ENCODE data around the gene ATP1A1. TPM values are rescaled to one million over a fixed set of nuclear protein-coding genes. Genes with fewer than 3 reads are reported as not detected.

ATP1A1 gene
- polyA plus RNA-seq, 3 donors = 32.3 to 135 (median 32.7) TPM

DNA sequence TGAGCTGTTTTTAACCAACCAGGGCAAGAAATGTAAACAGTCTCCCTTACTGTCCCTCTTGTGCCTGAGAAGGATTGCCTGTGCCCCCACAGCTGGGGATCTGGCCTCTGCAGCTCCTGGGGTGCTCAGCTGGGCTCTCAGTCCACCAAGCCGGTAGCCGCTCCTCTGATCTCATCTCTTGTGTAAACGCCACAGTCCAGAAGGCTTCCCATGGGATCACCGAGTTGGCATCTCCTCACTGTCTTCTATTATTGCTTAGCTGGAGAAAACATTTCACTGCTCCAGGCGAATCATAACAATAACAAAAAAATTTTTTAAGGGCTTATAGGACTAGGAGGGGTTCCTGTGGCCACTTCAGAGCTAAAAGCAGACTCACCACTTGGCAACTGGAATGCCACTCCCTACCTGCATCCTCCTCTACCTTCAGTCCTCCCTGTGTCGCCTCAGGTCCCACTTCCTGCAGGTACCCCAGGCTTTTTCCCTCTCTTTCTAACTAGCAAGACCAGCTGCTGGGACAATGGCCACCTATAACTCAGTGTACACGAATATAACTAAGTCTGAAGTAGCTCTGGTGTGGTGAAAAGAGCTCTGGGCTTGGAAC is 75.8 kb downstream of the ATP1A1 start:
- Histone ChIP-seq H3K36me3 (replicated peaks in 1 of 2; ENCODE audit: control insufficient read depth in 1 of 2, insufficient read depth in 2 of 2, low read length in 2 of 2) (no peaks in the 10 kb centered on the region), H4K20me1 (ENCODE audit: insufficient read depth, low read length) (no peaks in the 10 kb centered on the region), H3K4me2 (replicated peaks; ENCODE audit: extremely low read depth, low read length, poor library complexity, severe bottlenecking) (no peak overlapping the region), H3K79me2 (ENCODE audit: insufficient read depth, low read length) (no peaks in the 10 kb centered on the region), H3K27me3 (ENCODE audit: control insufficient read depth in 2 of 2, insufficient read depth in 2 of 2, low read length in 2 of 2) (no peaks in the 10 kb centered on the region), H3K9me3 (replicated peaks in 1 of 2; ENCODE audit: control insufficient read depth in 1 of 2, insufficient read depth in 1 of 2, low read length in 2 of 2) (no peaks in the 10 kb centered on the region), H3K4me3 (replicated peaks in 1 of 3; ENCODE audit: low read depth in 2 of 3, low read length in 3 of 3) (no peak overlapping the region), H3K9ac (ENCODE audit: insufficient read depth, low read length, poor library complexity, severe bottlenecking) (no peak overlapping the region), H3K27ac (ENCODE audit: low read depth in 1 of 2, low read length in 2 of 2) (no peak overlapping the region), H3K4me1 (ENCODE audit: control insufficient read depth in 1 of 2, insufficient read depth in 2 of 2, low read length in 2 of 2) (no peaks in the 10 kb centered on the region), H2AFZ (ENCODE audit: insufficient read depth, low read depth, low read length, poor library complexity, severe bottlenecking) (no peak overlapping the region)
- 95% methylated on average over 3 of the region's 7 CpGs for WGBS (ENCODE audit: insufficient coverage)
- Mint-ChIP-seq H3K27me3 (ENCODE audit: low read depth in 3 of 3) (peaks cover 3 to 5% (median 5%) of the 10 kb centered on the region in 3 donors), H3K36me3 (no peaks in the 10 kb centered on the region), H3K4me3 (no peak overlapping the region), H3K9me3 (no peaks in the 10 kb centered on the region), H3K27ac (no peak overlapping the region), H3K4me1 (no peaks in the 10 kb centered on the region)
- intact Hi-C loops (cut with micrococcal nuclease) = no loop called here
- TF ChIP-seq, protein P1, sequence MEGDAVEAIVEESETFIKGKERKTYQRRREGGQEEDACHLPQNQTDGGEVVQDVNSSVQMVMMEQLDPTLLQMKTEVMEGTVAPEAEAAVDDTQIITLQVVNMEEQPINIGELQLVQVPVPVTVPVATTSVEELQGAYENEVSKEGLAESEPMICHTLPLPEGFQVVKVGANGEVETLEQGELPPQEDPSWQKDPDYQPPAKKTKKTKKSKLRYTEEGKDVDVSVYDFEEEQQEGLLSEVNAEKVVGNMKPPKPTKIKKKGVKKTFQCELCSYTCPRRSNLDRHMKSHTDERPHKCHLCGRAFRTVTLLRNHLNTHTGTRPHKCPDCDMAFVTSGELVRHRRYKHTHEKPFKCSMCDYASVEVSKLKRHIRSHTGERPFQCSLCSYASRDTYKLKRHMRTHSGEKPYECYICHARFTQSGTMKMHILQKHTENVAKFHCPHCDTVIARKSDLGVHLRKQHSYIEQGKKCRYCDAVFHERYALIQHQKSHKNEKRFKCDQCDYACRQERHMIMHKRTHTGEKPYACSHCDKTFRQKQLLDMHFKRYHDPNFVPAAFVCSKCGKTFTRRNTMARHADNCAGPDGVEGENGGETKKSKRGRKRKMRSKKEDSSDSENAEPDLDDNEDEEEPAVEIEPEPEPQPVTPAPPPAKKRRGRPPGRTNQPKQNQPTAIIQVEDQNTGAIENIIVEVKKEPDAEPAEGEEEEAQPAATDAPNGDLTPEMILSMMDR (IDR thresholded peaks at IDR 0.05) = no peak
- DNase-seq = no peak

DNA sequence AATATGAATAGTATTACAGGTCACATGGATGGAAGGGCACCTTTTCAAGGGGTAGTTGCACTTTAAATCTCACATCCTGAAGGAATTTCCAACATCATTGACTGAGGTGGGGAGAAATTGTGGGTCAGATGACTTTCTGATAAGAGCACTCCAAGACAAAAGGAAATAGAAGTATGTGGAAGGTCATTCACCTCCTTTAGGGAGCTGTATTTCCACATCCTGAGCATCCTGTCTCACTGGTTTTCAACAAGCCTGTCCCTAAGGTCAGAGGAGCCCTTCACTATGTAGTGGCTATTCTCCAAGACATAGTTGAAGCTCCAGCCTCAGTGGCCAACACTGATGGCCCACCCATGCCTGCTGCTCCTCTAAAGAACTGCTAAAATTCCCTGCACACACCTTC is 76.5 kb downstream of the ATP1A1 start:
- no peak overlapping the region for H3K9ac ChIP-seq (ENCODE audit: insufficient read depth, low read length, poor library complexity, severe bottlenecking)
- H3K4me3 ChIP-seq (replicated peaks in 1 of 3; ENCODE audit: low read depth in 2 of 3, low read length in 3 of 3) = no peak overlapping the region
- H3K4me2 ChIP-seq (replicated peaks; ENCODE audit: extremely low read depth, low read length, poor library complexity, severe bottlenecking) = no peak overlapping the region
- Mint-ChIP-seq H3K27ac (no peak overlapping the region), H3K27me3 (ENCODE audit: low read depth in 3 of 3) (peaks cover 3 to 5% (median 5%) of the 10 kb centered on the region in 3 donors), H3K9me3 (no peaks in the 10 kb centered on the region), H3K4me1 (no peaks in the 10 kb centered on the region), H3K4me3 (no peak overlapping the region), H3K36me3 (no peaks in the 10 kb centered on the region)
- no peak overlapping the region for H2AFZ ChIP-seq (ENCODE audit: insufficient read depth, low read depth, low read length, poor library complexity, severe bottlenecking)
- intact Hi-C loops (cut with micrococcal nuclease) = no loop called here
- no peaks in the 10 kb centered on the region for H3K4me1 ChIP-seq (ENCODE audit: control insufficient read depth in 1 of 2, insufficient read depth in 2 of 2, low read length in 2 of 2)
- H3K27me3 ChIP-seq (ENCODE audit: control insufficient read depth in 2 of 2, insufficient read depth in 2 of 2, low read length in 2 of 2) = no peaks in the 10 kb centered on the region
- H3K36me3 ChIP-seq (replicated peaks in 1 of 2; ENCODE audit: control insufficient read depth in 1 of 2, insufficient read depth in 2 of 2, low read length in 2 of 2) = no peaks in the 10 kb centered on the region
- H3K9me3 ChIP-seq (replicated peaks in 1 of 2; ENCODE audit: control insufficient read depth in 1 of 2, insufficient read depth in 1 of 2, low read length in 2 of 2) = no peaks in the 10 kb centered on the region
- TF ChIP-seq, protein P1 (IDR thresholded peaks at IDR 0.05) = no peak
- H3K79me2 ChIP-seq (ENCODE audit: insufficient read depth, low read length) = no peaks in the 10 kb centered on the region
- DNase-seq = no peak
- no peaks in the 10 kb centered on the region for H4K20me1 ChIP-seq (ENCODE audit: insufficient read depth, low read length)
- H3K27ac ChIP-seq (ENCODE audit: low read depth in 1 of 2, low read length in 2 of 2) = no peak overlapping the region

All from CD14-positive monocyte (primary cell).